Activated CD4-positive, alpha-beta T cell treated with anti-CD3 and anti-CD28 coated beads for 36 hours (primary cell): ENCODE data around the gene TARS2. TPM values are rescaled to one million over a fixed set of nuclear protein-coding genes. Genes with fewer than 3 reads are reported as not detected.

Experiments used
- ATAC-seq: fragments of 200-7000 bp; cut with Tn5 transposase; one replicate; pipeline ENCODE4 v1.10.0; 2021; ENCODE audit warnings: mild to moderate bottlenecking, moderate library complexity
- CTCF ChIA-PET: fragments of 350-600 bp; sonication (Branson Sonifier 250); formaldehyde crosslinking; loops from one replicate; lab custom pipeline; 2021; ENCODE audit warnings: antibody characterized with exemption; lab: Charles Lee
- POLR2A ChIA-PET: fragments of 350-600 bp; sonication (Branson Sonifier 250); formaldehyde crosslinking; loops from one replicate; lab custom pipeline; 2021; ENCODE audit warnings: antibody characterized with exemption, inconsistent platforms; lab: Charles Lee
- DNase-seq: peaks from one replicate; pipeline ENCODE4 v3.0.0-alpha.2; 2020
- H3K27ac Mint-ChIP-seq: one replicate; pipeline ENCODE4 v1.8.0; 2021; ENCODE audit warnings: mixed read lengths
- H3K27me3 Mint-ChIP-seq: one replicate; pipeline ENCODE4 v1.8.0; 2021; ENCODE audit warnings: mixed read lengths
- H3K36me3 Mint-ChIP-seq: one replicate; pipeline ENCODE4 v1.8.0; 2021; ENCODE audit warnings: low read depth, mixed read lengths
- H3K4me1 Mint-ChIP-seq: one replicate; pipeline ENCODE4 v1.8.0; 2021; ENCODE audit warnings: mixed read lengths
- H3K4me3 Mint-ChIP-seq: one replicate; pipeline ENCODE4 v1.8.0; 2021; ENCODE audit warnings: mild to moderate bottlenecking, moderate library complexity, mixed read lengths
- H3K9me3 Mint-ChIP-seq: one replicate; pipeline ENCODE4 v1.8.0; 2021; ENCODE audit warnings: low read depth, mixed read lengths
- intact Hi-C, 2 experiments: fragments of 100-400 bp; cut with DNase I in 1 of 2; cut with micrococcal nuclease in 1 of 2; formaldehyde crosslinking; loops; one replicate each; pipeline versions ENCODE4 v1.14.2 to v1.15.1; 2022 to 2024; cut with DNase I, micrococcal nuclease
- total RNA-seq, 2 experiments: library from RNA; stranded (reverse); gene quantifications; one replicate each; pipeline ENCODE4 v1.2.3, GENCODE V29; 2021

The TARS2 gene, protein sequence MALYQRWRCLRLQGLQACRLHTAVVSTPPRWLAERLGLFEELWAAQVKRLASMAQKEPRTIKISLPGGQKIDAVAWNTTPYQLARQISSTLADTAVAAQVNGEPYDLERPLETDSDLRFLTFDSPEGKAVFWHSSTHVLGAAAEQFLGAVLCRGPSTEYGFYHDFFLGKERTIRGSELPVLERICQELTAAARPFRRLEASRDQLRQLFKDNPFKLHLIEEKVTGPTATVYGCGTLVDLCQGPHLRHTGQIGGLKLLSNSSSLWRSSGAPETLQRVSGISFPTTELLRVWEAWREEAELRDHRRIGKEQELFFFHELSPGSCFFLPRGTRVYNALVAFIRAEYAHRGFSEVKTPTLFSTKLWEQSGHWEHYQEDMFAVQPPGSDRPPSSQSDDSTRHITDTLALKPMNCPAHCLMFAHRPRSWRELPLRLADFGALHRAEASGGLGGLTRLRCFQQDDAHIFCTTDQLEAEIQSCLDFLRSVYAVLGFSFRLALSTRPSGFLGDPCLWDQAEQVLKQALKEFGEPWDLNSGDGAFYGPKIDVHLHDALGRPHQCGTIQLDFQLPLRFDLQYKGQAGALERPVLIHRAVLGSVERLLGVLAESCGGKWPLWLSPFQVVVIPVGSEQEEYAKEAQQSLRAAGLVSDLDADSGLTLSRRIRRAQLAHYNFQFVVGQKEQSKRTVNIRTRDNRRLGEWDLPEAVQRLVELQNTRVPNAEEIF
- 10 to 100 TPM; 43.8 to 58.6 TPM for total RNA-seq

- Mint-ChIP-seq H3K27me3 (no peaks in the 10 kb centered on the region), H3K36me3 (peaks cover 16% of the 10 kb centered on the region), H3K9me3 (no peaks in the 10 kb centered on the region), H3K4me3 (peak within 1 kb of the TSS; percentile 96), H3K4me1 (peaks cover 13% of the 10 kb centered on the region), H3K27ac (peak within 1 kb of the TSS; percentile 99)
- intact Hi-C loops = loop anchor here (1.0 to 10.0 kb wide), 13 partner anchors 28 to 475 kb away; partner anchors contain the start of genes ENSA (in 2 of the 2), ANP32E (in 1 of the 2), APH1A (in 1 of the 2) and ARNT (in 1 of the 2)
- DNase-seq (peak; percentile 96), ATAC-seq (peak; percentile 100)
- CTCF ChIA-PET = interaction anchor here (0.6 to 0.9 kb wide), 4 partner anchors 32 to 746 kb away, joined by 3 to 4 read pairs (median 3); no protein-coding TSS in a partner anchor
- POLR2A ChIA-PET = interaction anchor here (0.7 kb wide), 1 partner anchor 520 kb away, joined by 3 read pairs; the partner anchor contains the start of gene MINDY1
Observed at GRCh38 chr1:150486966-150487762, at the start of gene TARS2. Gene TARS2, plus strand, starts transcription at chr1:150487419. Its CDS starts 32 bp downstream, at chr1:150487451.

DNA sequence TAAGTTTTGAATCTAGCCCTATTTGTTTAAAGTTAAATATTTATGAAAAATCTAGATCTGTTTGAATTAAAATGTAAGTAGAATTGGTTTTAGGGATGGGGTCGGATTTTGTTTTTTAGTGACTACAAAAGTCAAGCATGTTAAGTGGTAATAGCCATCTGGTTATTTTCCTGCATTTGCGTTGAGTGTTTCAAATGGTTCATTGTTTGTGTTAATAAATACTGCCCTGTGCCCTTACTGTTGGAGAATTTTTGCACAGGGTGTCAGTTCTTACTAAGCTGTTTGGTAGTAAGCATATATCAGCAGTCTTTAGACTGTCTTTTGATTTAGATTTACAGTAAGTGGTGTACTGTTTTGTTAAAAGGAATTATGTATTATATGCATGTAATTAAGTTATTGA is 46.1 kb upstream of the TARS2 start:
- H3K9me3 Mint-ChIP-seq = no peaks in the 10 kb centered on the region
- intact Hi-C loops = loop anchor here in 1 of 2 experiments (5.0 kb wide), 1 partner anchor 74 kb away; no protein-coding TSS in a partner anchor
- no peak for DNase-seq
- no peak for ATAC-seq
- H3K27me3 Mint-ChIP-seq = no peaks in the 10 kb centered on the region
- no peak overlapping the region for H3K4me3 Mint-ChIP-seq
- ChIA-PET CTCF (no interaction called here), POLR2A (no interaction called here)
- peaks cover 18% of the 10 kb centered on the region for H3K36me3 Mint-ChIP-seq
- peaks cover 6% of the 10 kb centered on the region for H3K4me1 Mint-ChIP-seq
- H3K27ac Mint-ChIP-seq = no peak overlapping the region

- CTCF ChIA-PET = interaction anchor here (0.7 to 2.7 kb wide), 5 partner anchors 10 to 188 kb away, joined by 3 to 7 read pairs (median 3); no protein-coding TSS in a partner anchor
- no peaks in the 10 kb centered on the region for H3K9me3 Mint-ChIP-seq
Observed at GRCh38 chr1:150444232-150444631, 43.0 kb upstream of the TARS2 start.

GRCh38 chr1:150456146-150456647 is 31.0 kb upstream of the TARS2 start:
- Mint-ChIP-seq H3K27me3 (no peaks in the 10 kb centered on the region), H3K4me3 (no peak overlapping the region), H3K27ac (no peak overlapping the region), H3K4me1 (peaks cover 3% of the 10 kb centered on the region), H3K36me3 (peaks cover 22% of the 10 kb centered on the region), H3K9me3 (no peaks in the 10 kb centered on the region)
- DNase-seq (no peak), ATAC-seq (no peak)
- POLR2A ChIA-PET = no interaction called here
- CTCF ChIA-PET = no interaction called here
- intact Hi-C loops = no loop called here

More at GRCh38 chr1:150444232-150444631, 43.0 kb upstream of the TARS2 start:
- intact Hi-C loops = loop anchor here in 1 of 2 experiments (5.0 kb wide), 1 partner anchor 77 kb away; no protein-coding TSS in a partner anchor
- H3K4me1 Mint-ChIP-seq = peaks cover 8% of the 10 kb centered on the region
- no peak overlapping the region for H3K4me3 Mint-ChIP-seq
- peaks cover 26% of the 10 kb centered on the region for H3K36me3 Mint-ChIP-seq
- DNase-seq = peak; percentile 23
- peak overlapping the region; percentile 56 for H3K27ac Mint-ChIP-seq
- POLR2A ChIA-PET = interaction anchor here (1.0 kb wide), 1 partner anchor 81 kb away, joined by 3 read pairs; no protein-coding TSS in a partner anchor
- peak; percentile 86 for ATAC-seq
- H3K27me3 Mint-ChIP-seq = no peaks in the 10 kb centered on the region

- Mint-ChIP-seq H3K27me3 (no peaks in the 10 kb centered on the region), H3K36me3 (peaks cover 18% of the 10 kb centered on the region), H3K4me3 (no peak overlapping the region), H3K4me1 (peaks cover 4% of the 10 kb centered on the region), H3K27ac (no peak overlapping the region), H3K9me3 (no peaks in the 10 kb centered on the region)
- ChIA-PET POLR2A (no interaction called here), CTCF (interaction anchor here (1.3 to 1.5 kb wide), 2 partner anchors 11 to 16 kb away, joined by 7 read pairs; no protein-coding TSS in a partner anchor)
- DNase-seq = peak; percentile 85
- intact Hi-C loops = loop anchor here (1.0 to 10.0 kb wide), 8 partner anchors 51 to 533 kb away; partner anchors contain the start of genes CERS2 (in 1 of the 2) and FALEC (in 1 of the 2)
- peak; percentile 69 for ATAC-seq
Observed at GRCh38 chr1:150464422-150464826, 22.8 kb upstream of the TARS2 start.

DNA sequence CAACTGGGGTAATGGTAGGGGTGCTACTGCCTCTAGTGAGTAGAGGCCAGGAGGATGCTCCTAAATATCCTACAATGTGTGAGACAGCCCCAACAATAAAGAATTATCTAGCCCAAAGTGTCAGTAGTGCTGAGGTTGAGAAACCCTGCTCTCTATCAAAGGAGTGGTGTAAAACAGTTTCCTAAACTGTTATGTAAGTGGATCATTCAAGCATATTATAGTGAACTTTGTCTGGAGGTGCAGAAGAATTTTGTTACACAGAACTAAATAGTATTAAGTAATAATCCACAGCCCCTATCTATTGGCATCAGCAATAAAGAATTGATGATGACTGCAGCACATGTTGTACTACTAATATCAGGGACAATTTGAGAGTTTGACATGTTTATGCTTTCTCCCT is 20.3 kb upstream of the TARS2 start:
- Mint-ChIP-seq H3K27ac (no peak overlapping the region), H3K4me3 (no peak overlapping the region), H3K36me3 (peaks cover 30% of the 10 kb centered on the region), H3K9me3 (no peaks in the 10 kb centered on the region), H3K4me1 (peaks cover 4% of the 10 kb centered on the region), H3K27me3 (no peaks in the 10 kb centered on the region)
- intact Hi-C loops = loop anchor here in 1 of 2 experiments (10.0 kb wide), 1 partner anchor 508 kb away; the partner anchor contains the start of gene CERS2
- ChIA-PET POLR2A (no interaction called here), CTCF (no interaction called here)
- no peak for DNase-seq
- ATAC-seq = no peak

GRCh38 chr1:150469291-150469690 is 17.9 kb upstream of the TARS2 start:
- H3K4me1 Mint-ChIP-seq = peaks cover 2% of the 10 kb centered on the region
- no peak overlapping the region for H3K27ac Mint-ChIP-seq
- ATAC-seq (no peak), DNase-seq (no peak)
- H3K4me3 Mint-ChIP-seq = no peak overlapping the region
- intact Hi-C loops = loop anchor here in 1 of 2 experiments (10.0 kb wide), 1 partner anchor 506 kb away; the partner anchor contains the start of gene CERS2
- H3K27me3 Mint-ChIP-seq = no peaks in the 10 kb centered on the region
- ChIA-PET CTCF (no interaction called here), POLR2A (no interaction called here)
- H3K9me3 Mint-ChIP-seq = no peaks in the 10 kb centered on the region
- H3K36me3 Mint-ChIP-seq = peaks cover 33% of the 10 kb centered on the region

DNA sequence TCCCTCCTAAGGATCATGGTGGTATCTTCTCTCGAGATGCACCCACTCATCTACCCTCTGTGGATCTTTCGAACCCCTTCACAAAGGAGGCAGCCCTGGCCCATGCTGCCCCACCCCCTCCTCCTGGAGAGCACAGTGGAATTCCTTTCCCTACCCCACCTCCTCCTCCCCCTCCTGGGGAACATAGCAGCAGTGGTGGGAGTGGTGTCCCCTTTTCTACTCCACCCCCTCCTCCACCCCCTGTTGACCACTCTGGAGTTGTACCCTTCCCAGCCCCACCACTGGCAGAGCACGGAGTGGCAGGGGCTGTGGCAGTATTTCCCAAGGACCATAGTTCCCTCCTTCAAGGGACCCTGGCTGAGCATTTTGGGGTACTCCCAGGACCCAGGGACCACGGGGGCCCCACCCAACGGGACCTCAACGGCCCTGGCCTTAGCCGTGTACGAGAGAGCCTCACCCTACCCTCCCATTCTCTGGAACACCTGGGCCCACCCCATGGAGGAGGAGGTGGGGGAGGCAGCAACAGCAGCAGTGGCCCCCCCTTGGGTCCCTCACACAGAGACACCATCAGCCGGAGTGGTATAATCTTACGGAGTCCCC is 14.5 kb upstream of the TARS2 start:
- no peaks in the 10 kb centered on the region for H3K9me3 Mint-ChIP-seq
- DNase-seq (no peak), ATAC-seq (no peak)
- intact Hi-C loops = no loop called here
- no peak overlapping the region for H3K4me3 Mint-ChIP-seq
- CTCF ChIA-PET = no interaction called here
- peaks cover 8% of the 10 kb centered on the region for H3K4me1 Mint-ChIP-seq
- H3K36me3 Mint-ChIP-seq = peaks cover 23% of the 10 kb centered on the region
- H3K27me3 Mint-ChIP-seq = no peaks in the 10 kb centered on the region
- POLR2A ChIA-PET = no interaction called here
- no peak overlapping the region for H3K27ac Mint-ChIP-seq

DNA sequence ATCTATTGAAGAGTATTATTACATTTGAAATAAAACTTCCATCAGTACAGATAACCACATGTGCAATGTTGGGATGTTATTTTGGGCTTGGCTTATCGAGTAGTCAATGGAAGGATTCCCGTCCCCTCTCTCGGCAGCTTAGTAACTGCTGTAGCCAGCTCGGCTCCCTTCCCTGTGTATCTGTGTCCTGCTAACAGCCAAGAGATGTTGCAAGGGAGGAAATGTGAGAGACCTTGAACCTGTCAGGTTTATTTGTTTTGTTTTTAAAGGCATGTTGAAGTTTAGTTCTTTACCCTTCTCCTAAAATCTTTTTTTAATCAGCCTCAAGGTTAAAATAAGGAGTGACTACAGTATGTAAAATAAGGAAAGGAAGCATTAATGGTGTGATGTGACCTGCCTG is 13.6 kb upstream of the TARS2 start:
- Mint-ChIP-seq H3K9me3 (no peaks in the 10 kb centered on the region), H3K36me3 (peaks cover 23% of the 10 kb centered on the region), H3K27ac (peak overlapping the region; percentile 25), H3K4me1 (peaks cover 10% of the 10 kb centered on the region), H3K4me3 (no peak overlapping the region), H3K27me3 (no peaks in the 10 kb centered on the region)
- DNase-seq (no peak), ATAC-seq (no peak)
- ChIA-PET POLR2A (no interaction called here), CTCF (no interaction called here)
- intact Hi-C loops = no loop called here

DNA sequence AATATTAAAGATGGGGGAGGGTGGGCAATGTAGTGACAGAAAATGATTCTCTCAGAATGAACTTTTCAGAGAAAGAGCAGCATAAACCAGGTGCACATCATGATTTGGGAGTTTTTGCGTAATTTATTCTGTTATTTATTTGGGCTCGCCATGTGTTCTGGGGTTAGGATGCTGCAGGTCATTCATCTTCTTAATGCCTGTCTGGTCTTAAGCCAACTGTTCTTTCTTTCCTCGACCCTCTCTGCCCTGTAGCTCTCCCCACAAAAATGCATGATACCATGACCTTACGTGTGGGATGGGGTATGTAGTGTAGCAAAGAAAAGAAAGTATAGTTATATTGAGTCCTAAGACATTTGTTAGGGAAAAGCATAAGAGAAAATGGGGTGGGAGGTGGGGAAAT is 12.3 kb upstream of the TARS2 start:
- POLR2A ChIA-PET = no interaction called here
- Mint-ChIP-seq H3K27me3 (no peaks in the 10 kb centered on the region), H3K27ac (no peak overlapping the region), H3K36me3 (peaks cover 23% of the 10 kb centered on the region), H3K9me3 (no peaks in the 10 kb centered on the region), H3K4me1 (peaks cover 10% of the 10 kb centered on the region), H3K4me3 (no peak overlapping the region)
- ATAC-seq (no peak), DNase-seq (no peak)
- CTCF ChIA-PET = interaction anchor here (0.6 to 0.9 kb wide), 3 partner anchors 12 to 145 kb away, joined by 3 to 5 read pairs (median 3); no protein-coding TSS in a partner anchor
- intact Hi-C loops = loop anchor here in 1 of 2 experiments (5.0 kb wide), 1 partner anchor 42 kb away; the partner anchor contains the start of gene FALEC
